Lung (tissue), 12 donors: ENCODE data around the gene POMP. TPM values are rescaled to one million over a fixed set of nuclear protein-coding genes. Genes with fewer than 3 reads are reported as not detected.

ENCODE experiments used
- ATAC-seq: fragments of 200-7000 bp; cut with Tn5 transposase; one replicate; pipeline ENCODE4 v1.9.1; 2020; ENCODE audit warnings: moderate number of reproducible peaks; ENCODE audit not compliant: insufficient read depth, low FRiP score
- DNase-seq, 3 donors: peaks; one replicate each; pipeline ENCODE4 v3.0.0-alpha.2; 2013 to 2017
- H3K27ac ChIP-seq, 2 donors: one replicate each; pipeline ENCODE4 v1.5.1; 2013; ENCODE audit warnings: mild to moderate bottlenecking in 2 of 2, moderate library complexity in 2 of 2, control low read depth in 1 of 2, inconsistent platforms in 1 of 2, low read depth in 1 of 2, low read length in 1 of 2
- H3K27me3 ChIP-seq, 3 donors: one replicate each; pipeline ENCODE4 v1.5.1; 2013; ENCODE audit warnings: low read length in 2 of 3; ENCODE audit not compliant: control insufficient read depth in 3 of 3, insufficient read depth in 3 of 3
- H3K36me3 ChIP-seq, 4 donors: one replicate each; pipeline ENCODE4 v1.5.1; 2013; ENCODE audit warnings: low read length in 4 of 4, mild to moderate bottlenecking in 1 of 4, moderate library complexity in 1 of 4; ENCODE audit not compliant: control insufficient read depth in 4 of 4, insufficient read depth in 4 of 4
- H3K4me1 ChIP-seq, 5 donors: one replicate each; pipeline ENCODE4 v1.5.1; 2013; ENCODE audit warnings: low read length in 5 of 5, mild to moderate bottlenecking in 2 of 5, moderate library complexity in 1 of 5; ENCODE audit not compliant: control insufficient read depth in 5 of 5, insufficient read depth in 5 of 5
- H3K4me3 ChIP-seq: one replicate; pipeline ENCODE4 v1.5.1; 2013; ENCODE audit warnings: mild to moderate bottlenecking, control low read depth, moderate library complexity
- H3K9ac ChIP-seq, 2 donors: one replicate each; pipeline ENCODE4 v1.5.1; 2013; ENCODE audit warnings: low read length in 2 of 2, control low read depth in 1 of 2; ENCODE audit not compliant: insufficient read depth in 1 of 2
- H3K9me3 ChIP-seq, 4 donors: one replicate each; pipeline ENCODE4 v1.5.1; 2013; ENCODE audit warnings: low read length in 3 of 4, mild to moderate bottlenecking in 1 of 4, moderate library complexity in 1 of 4; ENCODE audit not compliant: control insufficient read depth in 4 of 4, insufficient read depth in 3 of 4
- WGBS, 2 donors: extraction: QIAGEN DNeasy Blood & Tissue Kit; methylation state at CpG; one replicate each; pipeline ENCODE4 v1.1.7; 2013; 5-methylcytosine and 5-hydroxymethylcytosine counted together
- polyA plus RNA-seq, 2 donors: library from polyadenylated mRNA; stranded (reverse); fragments of 200-250 nt; gene quantifications; one replicate each; pipeline ENCODE4 v1.2.1, GENCODE V29; 2013
- total RNA-seq, 2 donors: library from RNA; depleted of rRNA in 1 of 2; stranded (reverse); fragments of >200 nt in 1 of 2; gene quantifications; one replicate each; pipeline ENCODE4 v1.2.1, GENCODE V29; 2014 to 2021
- TF ChIP-seq, protein P1 (sequence below): IDR thresholded peaks from 2 replicates; pipeline ENCODE4 v1.5.1; 2012; ENCODE audit warnings: mild to moderate bottlenecking; ENCODE audit errors: control extremely low read depth, extremely low read depth
- donor health status: control.
- donor health status: control.
- donor health status: Bipolar disorder and iron deficiency.
- donor health status: healthy.
- donor health status: DM: yes; HTN: yes; CAD: no.

The POMP gene
- total and polyA plus RNA-seq, 4 donors: 33.6 to 89.9 (median 72.8) TPM

DNA sequence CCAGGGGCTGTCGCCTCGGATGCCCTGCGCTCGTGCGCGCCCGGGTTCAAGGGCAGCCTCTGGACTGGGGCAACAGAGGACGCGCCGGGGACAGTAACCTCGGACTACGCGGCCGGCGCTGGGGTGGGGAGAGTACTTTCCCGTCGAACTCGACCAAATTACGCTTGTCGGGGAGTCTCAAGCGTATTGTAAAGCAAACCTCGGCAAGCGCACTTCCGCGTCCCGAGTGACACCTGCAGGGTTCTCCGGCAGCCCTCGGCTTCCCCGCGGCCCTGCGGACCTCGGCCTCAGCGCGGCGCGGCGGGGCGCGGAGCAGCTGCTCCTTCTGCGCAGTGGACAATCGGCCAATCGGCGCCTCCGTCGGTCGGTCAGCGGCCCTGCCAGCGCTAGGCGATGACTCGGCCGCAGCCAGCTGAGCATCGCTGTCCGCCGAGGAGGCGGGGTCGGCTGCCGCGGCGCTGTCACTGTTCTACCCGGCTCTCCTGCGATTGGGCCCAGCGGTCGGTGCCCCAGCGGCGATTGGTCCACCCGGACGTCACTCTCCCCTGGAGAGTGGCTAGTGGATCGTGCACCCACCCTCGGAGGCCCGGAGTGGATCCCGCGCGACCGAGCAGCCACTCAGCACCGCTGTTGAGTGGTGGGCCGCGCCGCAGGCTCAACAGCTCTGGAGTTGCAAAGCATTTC lies 59.8 kb downstream of the POMP start, which contains the start of gene SLC46A3:
SLC46A3 (minus strand) TSS at position 428 of the 684 bp plus-strand sequence. CDS start 972 bp downstream, outside the sequence.
- H3K9ac ChIP-seq: peak within 1 kb of the TSS; percentile 17 to 25
- no peaks in the 10 kb centered on the region for H3K36me3 ChIP-seq
- H3K4me3 ChIP-seq: peak within 1 kb of the TSS; percentile 70
- TF ChIP-seq, protein P1, sequence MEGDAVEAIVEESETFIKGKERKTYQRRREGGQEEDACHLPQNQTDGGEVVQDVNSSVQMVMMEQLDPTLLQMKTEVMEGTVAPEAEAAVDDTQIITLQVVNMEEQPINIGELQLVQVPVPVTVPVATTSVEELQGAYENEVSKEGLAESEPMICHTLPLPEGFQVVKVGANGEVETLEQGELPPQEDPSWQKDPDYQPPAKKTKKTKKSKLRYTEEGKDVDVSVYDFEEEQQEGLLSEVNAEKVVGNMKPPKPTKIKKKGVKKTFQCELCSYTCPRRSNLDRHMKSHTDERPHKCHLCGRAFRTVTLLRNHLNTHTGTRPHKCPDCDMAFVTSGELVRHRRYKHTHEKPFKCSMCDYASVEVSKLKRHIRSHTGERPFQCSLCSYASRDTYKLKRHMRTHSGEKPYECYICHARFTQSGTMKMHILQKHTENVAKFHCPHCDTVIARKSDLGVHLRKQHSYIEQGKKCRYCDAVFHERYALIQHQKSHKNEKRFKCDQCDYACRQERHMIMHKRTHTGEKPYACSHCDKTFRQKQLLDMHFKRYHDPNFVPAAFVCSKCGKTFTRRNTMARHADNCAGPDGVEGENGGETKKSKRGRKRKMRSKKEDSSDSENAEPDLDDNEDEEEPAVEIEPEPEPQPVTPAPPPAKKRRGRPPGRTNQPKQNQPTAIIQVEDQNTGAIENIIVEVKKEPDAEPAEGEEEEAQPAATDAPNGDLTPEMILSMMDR: no peak
- WGBS, 2 donors: 1% methylated on average over 78 of the region's 78 CpGs
- DNase-seq (peak; percentile 92 to 96 (median 95)), ATAC-seq (peak; percentile 99)
- H3K27ac ChIP-seq: peak within 1 kb of the TSS; percentile 98 to 99
- peaks cover 0 to 22% (median 7%) of the 10 kb centered on the region in 5 donors for H3K4me1 ChIP-seq
- no peaks in the 10 kb centered on the region for H3K9me3 ChIP-seq
- peaks cover 0 to 25% (median 23%) of the 10 kb centered on the region in 3 donors for H3K27me3 ChIP-seq

DNA sequence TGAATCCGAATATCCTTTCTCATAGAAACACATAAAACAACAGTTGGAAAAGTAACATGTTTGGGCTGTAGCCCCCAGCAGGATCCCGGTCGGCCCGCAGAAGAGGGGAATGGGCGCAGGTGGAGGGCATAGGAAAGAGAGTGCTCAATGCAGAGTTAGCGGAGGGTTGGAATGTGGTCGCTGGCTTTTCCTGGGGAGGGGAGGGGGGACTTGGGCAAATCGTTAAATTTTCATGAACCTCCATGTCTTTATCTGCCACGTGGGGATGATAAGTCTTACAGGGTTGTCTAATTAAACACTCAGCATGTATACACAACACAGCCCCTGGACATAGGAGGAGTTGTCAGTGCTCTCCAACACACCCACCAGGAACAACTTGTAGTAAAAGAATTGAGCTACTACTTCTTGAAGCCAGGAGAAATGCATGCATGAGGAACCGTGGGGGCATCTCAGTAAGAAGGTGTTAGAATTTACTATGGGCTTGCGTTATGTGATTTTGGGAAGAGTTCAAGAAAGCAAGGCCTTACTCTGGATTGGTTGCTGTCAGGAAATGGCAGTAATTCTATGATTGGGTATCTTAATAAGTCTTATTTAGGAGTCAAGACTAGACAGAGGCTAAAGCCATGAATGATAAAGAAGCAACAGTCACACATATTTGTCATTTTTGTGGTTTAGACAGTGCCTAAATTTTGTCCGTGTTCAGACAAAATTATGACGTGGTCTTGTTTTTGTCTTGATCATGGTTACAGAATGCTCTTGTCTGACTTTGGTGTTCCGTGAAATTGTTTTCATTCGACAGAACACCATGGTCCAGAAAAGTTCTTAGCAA lies 60.5 kb downstream of the POMP start:
- no peaks in the 10 kb centered on the region for H3K36me3 ChIP-seq
- peaks cover 0 to 22% (median 7%) of the 10 kb centered on the region in 5 donors for H3K4me1 ChIP-seq
- 38 to 39% methylated on average over 15 of the region's 15 CpGs for WGBS, 2 donors
- H3K4me3 ChIP-seq: no peak overlapping the region
- DNase-seq (peak in 2 of 3 donors; percentile 5 to 10), ATAC-seq (no peak)
- H3K9ac ChIP-seq: no peak overlapping the region
- peak overlapping the region; percentile 27 to 98 for H3K27ac ChIP-seq
- H3K27me3 ChIP-seq: peaks cover 0 to 25% (median 23%) of the 10 kb centered on the region in 3 donors
- no peaks in the 10 kb centered on the region for H3K9me3 ChIP-seq
- TF ChIP-seq, protein P1: no peak

DNA sequence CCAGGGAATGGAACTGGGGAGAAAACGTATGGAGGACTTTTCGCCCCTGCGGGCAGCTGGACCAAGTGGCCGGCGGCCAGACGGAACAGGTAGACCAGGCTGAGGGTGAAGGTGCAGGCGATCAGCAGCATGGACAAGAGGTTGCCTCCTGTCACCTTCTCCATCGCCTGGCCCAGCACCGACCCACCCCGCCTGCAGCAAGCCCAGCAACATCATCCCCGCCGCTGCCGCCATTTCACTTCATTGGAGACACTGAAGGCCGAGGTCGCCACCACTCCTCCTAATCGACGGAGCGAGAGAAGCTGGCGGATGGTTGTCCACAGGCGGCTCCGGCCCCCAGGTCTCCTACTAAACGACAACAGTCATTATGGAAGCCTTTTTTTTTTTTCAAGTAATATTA lies 64.9 kb downstream of the POMP start:
- H3K4me1 ChIP-seq: no peaks in the 10 kb centered on the region

More for the DNA sequence above, 64.9 kb downstream of the POMP start:
- Histone ChIP-seq H3K27ac (no peak overlapping the region), H3K36me3 (no peaks in the 10 kb centered on the region), H3K27me3 (peaks cover 0 to 8% (median 4%) of the 10 kb centered on the region in 3 donors), H3K9me3 (no peaks in the 10 kb centered on the region), H3K9ac (no peak overlapping the region), H3K4me3 (no peak overlapping the region)
- TF ChIP-seq, protein P1: no peak
- DNase-seq (no peak), ATAC-seq (no peak)
- 95 to 96% methylated on average over 22 of the region's 22 CpGs for WGBS, 2 donors
